Stimulated activated CD8-positive, alpha-beta memory T cell treated with anti-CD3 and anti-CD28 coated beads, Interleukin-15, amount 100 ng/mL, for 48 hours (primary cell): ENCODE measurements around the gene GPR137.
"Not testable (repeated sequence)": the region's sequence is repeated elsewhere in the genome, so short reads cannot be mapped to it uniquely, and the experiment has no call there.

Source experiments
- DNase-seq, 2 donors: peaks; one replicate each; pipeline ENCODE4 v3.0.0-alpha.2; 2020; ENCODE audit warnings: low read depth in 2 of 2

GPR137 gene

GRCh38 chr11:64304316-64305072, 18.8 kb downstream of the GPR137 start:
- peak; percentile 88 to 92 for DNase-seq

DNA sequence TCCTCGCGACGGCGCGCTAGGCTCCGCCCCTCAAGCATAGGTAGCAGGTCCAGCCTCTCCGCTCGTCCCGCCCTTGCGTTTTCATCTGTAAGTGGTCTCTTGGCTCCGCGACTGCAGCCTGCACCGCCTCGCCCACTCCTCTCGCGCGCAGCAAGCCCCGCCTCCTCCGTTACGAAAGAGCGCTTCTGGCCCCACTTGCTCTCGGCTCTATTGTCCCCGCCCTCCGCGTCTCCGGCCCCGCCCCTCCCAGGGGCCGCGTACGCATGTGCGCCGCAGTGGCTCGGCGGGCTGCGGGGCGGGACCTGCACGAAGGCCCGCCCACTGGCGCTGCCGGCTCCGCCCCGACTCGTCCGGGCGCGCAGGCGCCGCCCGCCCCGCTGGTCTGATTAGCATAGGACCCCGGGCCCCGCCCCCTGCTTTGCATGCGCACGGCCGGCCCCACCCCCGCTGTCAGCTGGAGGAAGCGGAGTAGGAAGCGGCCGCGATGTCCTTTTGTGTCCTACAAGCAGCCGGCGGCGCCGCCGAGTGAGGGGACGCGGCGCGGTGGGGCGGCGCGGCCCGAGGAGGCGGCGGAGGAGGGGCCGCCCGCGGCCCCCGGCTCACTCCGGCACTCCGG, 19.5 kb downstream of the GPR137 start, which contains the start of gene ESRRA:
TSS of gene ESRRA (plus strand) at position 450 of the 616 bp plus-strand sequence. CDS start 1,656 bp downstream, outside the sequence.
- peak; percentile 99 to 100 for DNase-seq

DNA sequence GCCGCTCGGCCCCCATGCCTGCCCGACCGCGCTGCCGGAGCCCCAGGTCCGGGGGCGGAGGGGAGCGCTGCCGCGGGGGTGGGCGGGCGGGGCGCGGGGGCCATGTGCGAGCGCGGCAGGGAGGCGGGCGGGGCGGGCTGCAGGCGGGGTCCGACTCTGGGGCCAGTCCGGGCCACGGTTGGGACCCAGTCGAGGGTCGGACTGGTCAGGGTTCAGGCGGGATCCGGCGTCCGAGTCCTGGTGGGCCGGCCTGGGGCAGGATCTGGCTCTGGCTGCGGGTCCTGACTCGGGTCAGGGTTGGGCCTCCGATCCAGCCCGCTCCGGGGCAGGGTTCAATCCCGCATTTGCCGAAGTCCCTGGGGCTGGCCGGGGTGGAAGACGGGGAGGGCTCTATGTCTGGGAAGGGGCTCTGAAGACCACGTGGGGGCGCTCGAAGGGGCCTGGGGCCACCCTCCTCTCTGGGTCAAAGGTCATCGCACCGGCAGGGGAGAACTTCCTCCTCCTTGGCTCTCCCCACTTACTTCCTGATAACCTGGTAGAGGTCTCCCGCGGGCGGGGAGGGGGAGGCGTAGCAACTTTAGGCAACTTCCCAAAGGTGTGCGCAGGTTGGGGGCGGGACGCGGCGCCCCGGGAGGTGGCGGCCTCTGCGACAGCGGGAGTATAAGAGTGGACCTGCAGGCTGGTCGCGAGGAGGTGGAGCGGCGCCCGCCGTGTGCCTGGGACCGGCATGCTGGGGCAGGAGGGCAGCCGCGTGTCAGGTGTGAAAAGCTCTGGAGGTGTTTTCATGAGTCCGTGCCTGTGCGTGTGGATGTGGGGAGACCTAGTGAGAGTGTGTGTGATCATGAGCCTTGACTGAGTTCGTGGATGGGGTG, 20.3 kb downstream of the GPR137 start:
- DNase-seq: peak; percentile 55 to 60

GRCh38 chr11:64306563-64306875, 20.9 kb downstream of the GPR137 start:
- no peak for DNase-seq

GRCh38 chr11:64306876-64307622, 21.4 kb downstream of the GPR137 start:
- DNase-seq: no peak

GRCh38 chr11:64307795-64308194, 22.1 kb downstream of the GPR137 start:
- not testable (repeated sequence) for DNase-seq

- no peak for DNase-seq
Observed at GRCh38 chr11:64312947-64313346, 27.3 kb downstream of the GPR137 start.

- DNase-seq: no peak
Observed at GRCh38 chr11:64313491-64314145, 28.0 kb downstream of the GPR137 start.

DNA sequence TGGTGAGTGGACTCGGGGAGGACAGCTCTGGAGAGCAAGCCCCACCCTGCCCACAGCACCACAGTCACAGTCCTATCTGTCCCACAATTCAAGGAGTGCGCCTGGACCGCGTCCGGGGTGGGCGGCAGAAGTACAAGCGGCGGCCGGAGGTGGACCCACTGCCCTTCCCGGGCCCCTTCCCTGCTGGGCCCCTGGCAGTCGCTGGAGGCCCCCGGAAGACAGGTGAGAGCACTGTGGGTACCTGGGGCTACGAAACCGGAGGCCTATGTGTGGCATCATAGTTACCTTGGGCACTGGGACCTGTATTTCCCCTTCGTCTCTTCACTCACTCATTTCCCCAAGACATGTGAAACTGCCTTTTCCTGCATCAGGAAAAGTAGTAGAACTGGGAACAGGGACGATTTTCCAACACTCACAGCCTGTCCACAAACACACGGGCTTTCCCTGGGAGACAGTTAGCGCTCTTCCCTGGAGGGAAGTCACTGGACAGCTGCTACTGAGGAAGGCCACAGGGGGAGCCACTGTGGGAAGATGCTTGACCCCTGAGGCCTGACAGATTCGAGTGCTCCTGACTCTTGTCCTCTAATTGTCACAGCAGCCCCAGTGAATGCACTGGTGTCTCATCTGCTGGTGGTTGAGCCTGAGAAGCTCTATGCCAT, 28.6 kb downstream of the GPR137 start:
- DNase-seq: no peak

GRCh38 chr11:64314805-64315561, 29.3 kb downstream of the GPR137 start:
- DNase-seq: no peak

GRCh38 chr11:64315667-64316526, 30.2 kb downstream of the GPR137 start:
- DNase-seq: not testable (repeated sequence)

DNA sequence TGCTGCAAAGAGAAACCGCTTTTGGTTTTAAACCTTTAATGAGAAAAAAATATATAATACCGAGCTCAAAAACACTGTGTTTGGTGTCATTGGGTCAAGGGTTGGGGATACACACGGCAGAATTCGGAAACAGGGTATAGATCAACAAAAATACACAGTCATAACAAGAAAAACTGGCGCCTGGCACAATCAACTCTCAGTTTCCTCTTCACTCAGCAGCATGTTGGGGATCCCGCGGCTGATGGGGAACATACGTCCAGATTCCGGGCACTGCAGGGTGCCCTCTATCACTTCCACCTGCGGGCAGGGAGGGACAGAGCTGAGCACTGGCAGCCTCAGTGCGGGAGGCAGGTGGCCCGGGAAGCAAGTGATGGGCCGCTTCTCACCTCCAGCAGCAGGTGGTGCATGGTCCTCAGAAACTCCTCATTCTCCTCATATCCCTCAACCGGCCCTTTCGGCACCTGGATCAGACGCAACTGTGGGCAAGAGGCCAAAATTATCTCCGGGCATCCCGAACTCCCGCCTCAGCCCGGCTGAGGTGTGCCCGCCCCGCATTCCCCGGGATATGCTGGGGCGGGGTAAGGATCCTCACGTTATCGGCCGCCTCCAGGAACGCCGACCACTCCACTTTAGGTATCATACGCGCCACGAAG, 31.1 kb downstream of the GPR137 start:
- no peak for DNase-seq

DNA sequence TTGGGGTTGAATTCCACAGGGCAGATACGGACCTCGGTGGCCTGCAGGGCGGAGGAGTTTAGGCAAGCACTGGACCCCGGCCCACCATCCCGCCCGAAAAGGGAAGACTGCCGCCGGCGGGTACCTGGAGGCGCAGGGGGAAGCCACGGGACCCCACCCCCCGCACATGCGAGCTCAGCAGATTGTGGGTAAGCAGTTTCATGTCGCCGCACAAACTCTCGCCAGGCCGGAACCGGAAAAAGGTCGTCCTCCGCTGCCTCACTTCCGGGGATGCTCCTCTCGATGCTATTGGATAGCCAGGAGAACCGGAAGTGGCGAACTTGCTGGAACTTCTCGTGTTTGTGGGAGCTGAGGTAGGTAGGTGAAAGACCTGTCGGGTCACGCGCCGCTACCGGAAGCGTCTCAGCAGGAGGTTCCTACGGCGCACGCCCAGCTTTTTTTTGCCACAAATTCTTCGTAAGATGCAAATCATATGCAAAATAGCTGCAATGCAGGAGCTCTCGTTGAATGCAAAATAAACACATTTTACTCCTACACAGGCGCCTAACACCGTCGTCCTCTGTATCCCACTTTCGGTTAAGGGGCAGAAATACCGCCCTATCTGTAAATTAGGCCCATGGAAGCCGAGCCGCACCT, 31.8 kb downstream of the GPR137 start, which contains the start of gene TRMT112:
TSS of gene TRMT112 (minus strand) at position 235 of the 636 bp plus-strand sequence. CDS start at position 202, 33 bp downstream.
- peak; percentile 94 to 95 for DNase-seq

- peak; percentile 94 to 96 for DNase-seq
Observed at GRCh38 chr11:64317961-64318765, 32.5 kb downstream of the GPR137 start, which contains the start of gene PRDX5. Gene PRDX5, plus strand, starts transcription at chr11:64318121. Its CDS starts 95 bp downstream, at chr11:64318216.

DNA sequence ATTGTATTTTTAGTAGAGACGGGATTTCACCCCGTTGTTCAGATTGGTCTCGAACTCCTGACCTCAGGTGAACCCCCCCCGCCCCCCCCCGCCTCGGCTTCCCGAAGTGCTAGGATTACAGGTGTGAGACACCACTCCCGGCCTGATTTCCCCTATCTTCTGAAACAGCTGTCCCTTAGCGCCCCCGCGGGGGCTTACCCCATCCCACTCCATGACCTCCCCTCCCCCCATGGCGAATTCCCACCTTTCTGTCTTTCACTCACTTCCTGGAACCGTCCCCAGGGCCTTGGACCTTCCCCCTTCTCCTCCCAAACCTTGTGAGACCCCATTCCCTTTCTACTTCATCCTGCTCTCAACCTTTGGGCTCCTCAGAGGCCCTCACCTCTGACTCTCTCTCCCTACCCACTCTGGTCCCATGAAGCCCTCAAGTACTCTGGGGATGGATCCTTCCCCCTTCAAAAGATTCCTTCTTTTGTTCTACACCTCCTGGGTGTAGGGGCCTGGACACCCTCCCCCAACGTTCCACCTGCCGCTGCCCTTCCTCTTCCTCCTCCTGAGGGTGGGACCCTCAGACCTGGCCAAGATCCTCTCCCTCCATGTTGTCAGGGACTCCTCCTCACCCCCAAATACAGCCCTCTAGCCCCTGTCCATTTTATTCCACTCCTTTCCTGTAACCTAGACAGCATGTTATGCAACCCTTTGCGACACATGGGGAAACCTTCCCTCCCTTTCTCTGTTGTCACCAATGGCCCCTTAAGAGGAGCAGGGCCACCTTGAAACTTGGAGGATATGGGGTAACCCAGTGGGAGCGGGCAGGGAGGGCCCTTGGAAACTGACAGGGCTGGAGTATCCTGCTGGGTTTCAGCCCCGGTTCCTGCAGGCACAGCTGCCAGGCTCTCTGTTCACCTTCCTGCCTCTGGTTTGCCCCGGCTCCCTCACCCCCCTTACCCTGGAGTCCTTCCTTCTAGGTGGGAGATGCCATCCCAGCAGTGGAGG, 33.4 kb downstream of the GPR137 start:
- DNase-seq: no peak
